ENCODE measurements around the gene NBAS.

DNA sequence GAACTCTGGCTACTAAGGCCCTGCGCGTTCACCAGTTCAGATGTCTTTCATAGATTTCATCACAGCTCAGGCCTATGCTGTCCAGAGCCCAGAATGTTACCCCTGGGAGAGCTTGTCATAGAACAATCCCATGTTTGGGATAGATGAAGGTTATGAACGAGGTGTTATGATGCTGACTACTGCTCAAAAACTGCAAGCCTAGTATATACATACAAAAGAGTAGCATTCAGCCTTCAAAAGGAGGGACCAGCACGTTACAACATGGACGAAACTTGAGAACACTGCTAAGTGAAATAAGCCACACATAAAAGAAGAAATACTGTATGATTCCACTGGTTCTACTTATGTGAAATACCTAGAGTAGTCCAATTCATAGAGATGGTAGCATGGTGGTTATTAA is 401.9 kb downstream of the NBAS start:
- TF ChIP-seq, protein P1, sequence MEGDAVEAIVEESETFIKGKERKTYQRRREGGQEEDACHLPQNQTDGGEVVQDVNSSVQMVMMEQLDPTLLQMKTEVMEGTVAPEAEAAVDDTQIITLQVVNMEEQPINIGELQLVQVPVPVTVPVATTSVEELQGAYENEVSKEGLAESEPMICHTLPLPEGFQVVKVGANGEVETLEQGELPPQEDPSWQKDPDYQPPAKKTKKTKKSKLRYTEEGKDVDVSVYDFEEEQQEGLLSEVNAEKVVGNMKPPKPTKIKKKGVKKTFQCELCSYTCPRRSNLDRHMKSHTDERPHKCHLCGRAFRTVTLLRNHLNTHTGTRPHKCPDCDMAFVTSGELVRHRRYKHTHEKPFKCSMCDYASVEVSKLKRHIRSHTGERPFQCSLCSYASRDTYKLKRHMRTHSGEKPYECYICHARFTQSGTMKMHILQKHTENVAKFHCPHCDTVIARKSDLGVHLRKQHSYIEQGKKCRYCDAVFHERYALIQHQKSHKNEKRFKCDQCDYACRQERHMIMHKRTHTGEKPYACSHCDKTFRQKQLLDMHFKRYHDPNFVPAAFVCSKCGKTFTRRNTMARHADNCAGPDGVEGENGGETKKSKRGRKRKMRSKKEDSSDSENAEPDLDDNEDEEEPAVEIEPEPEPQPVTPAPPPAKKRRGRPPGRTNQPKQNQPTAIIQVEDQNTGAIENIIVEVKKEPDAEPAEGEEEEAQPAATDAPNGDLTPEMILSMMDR (IDR thresholded peaks at IDR 0.05; ENCODE audit: low read depth, low read length), result no peak
- TF ChIP-seq POLR2A (IDR thresholded peaks at IDR 0.05; ENCODE audit: extremely low read depth, insufficient read length) (no peak), MAX (IDR thresholded peaks at IDR 0.05; ENCODE audit: low read depth, low read length) (no peak)
